Panc1 (cell line): Measurements from ENCODE around the gene FBXL15. TPM values are rescaled to one million over a fixed set of nuclear protein-coding genes. Genes with fewer than 3 reads are reported as not detected.

Experiments used
- ATAC-seq: fragments of 200-7000 bp; cut with Tn5 transposase; 2 replicates; pipeline ENCODE4 v1.9.1; 2020; ENCODE audit warnings: mild to moderate bottlenecking, moderate library complexity
- BruUV-seq: library from RNA; stranded (reverse); fragments of 400-500 nt; replicated peaks from 2 replicates; lab custom pipeline; 2021; lab: Mats Ljungman, UMichigan
- CTCF ChIA-PET: fragments of 300-600 bp; sonication (Branson Sonifier 250); formaldehyde crosslinking; loops from one replicate; lab custom pipeline; 2022; ENCODE audit warnings: antibody characterized with exemption; lab: Charles Lee
- POLR2A ChIA-PET: fragments of 300-600 bp; sonication (Branson Sonifier 250); formaldehyde crosslinking; loops from one replicate; lab custom pipeline; 2022; ENCODE audit warnings: antibody characterized with exemption; lab: Charles Lee
- DNase-seq: peaks from one replicate; pipeline ENCODE4 v3.0.0-alpha.2; 2010; ENCODE audit warnings: low read depth, low spot score
- H3K27ac ChIP-seq: 2 replicates; pipeline ENCODE4 v1.5.1; 2011; ENCODE audit warnings: mild to moderate bottlenecking, low read length, inconsistent platforms
- H3K27me3 ChIP-seq: fragments of 200-500 bp; sonication (Bioruptor generic); 2 replicates; pipeline ENCODE4 v1.6.0; 2014; ENCODE audit warnings: low read length, inconsistent platforms; ENCODE audit not compliant: control insufficient read depth, insufficient read depth
- H3K36me3 ChIP-seq: fragments of 200-500 bp; sonication (Bioruptor generic); 2 replicates; pipeline ENCODE4 v1.5.1; 2014; ENCODE audit warnings: inconsistent platforms, mild to moderate bottlenecking, low read length, moderate library complexity; ENCODE audit not compliant: control insufficient read depth, insufficient read depth
- H3K4me1 ChIP-seq: 2 replicates; pipeline ENCODE4 v1.5.1; 2011; ENCODE audit warnings: inconsistent platforms, mild to moderate bottlenecking, low read length, moderate library complexity; ENCODE audit not compliant: control insufficient read depth, insufficient read depth
- H3K4me3 ChIP-seq, 2 experiments: 2 replicates each; pipeline ENCODE4 v1.5.1; 2011 to 2012; ENCODE audit warnings: low read depth in 2 of 2, low read length in 2 of 2, mild to moderate bottlenecking in 2 of 2, inconsistent platforms in 1 of 2, moderate library complexity in 1 of 2
- H3K9me3 ChIP-seq: fragments of 200-500 bp; sonication (Bioruptor generic); 2 replicates; pipeline ENCODE4 v1.5.1; 2014; ENCODE audit warnings: low read depth, mild to moderate bottlenecking, inconsistent platforms, low read length, moderate library complexity; ENCODE audit not compliant: control insufficient read depth, insufficient read depth
- CTCF ChIP-seq: fragments of 450-650 bp; IDR thresholded peaks from 2 replicates; pipeline ENCODE4 v1.5.1; 2017; ENCODE audit warnings: mild to moderate bottlenecking
- POLR2AphosphoS5 ChIP-seq: IDR thresholded peaks from 2 replicates; pipeline ENCODE4 v1.6.1; 2012; ENCODE audit warnings: mild to moderate bottlenecking, low read depth, low read length, moderate library complexity
- REST ChIP-seq, 2 experiments: IDR thresholded peaks; 2 replicates each; pipeline ENCODE4 v1.6.1; 2011 to 2012; ENCODE audit warnings: low read depth in 2 of 2, control low read depth in 1 of 2, low read length in 1 of 2, mild to moderate bottlenecking in 1 of 2, moderate library complexity in 1 of 2; ENCODE audit not compliant: insufficient read depth in 1 of 2
- SIN3A ChIP-seq: IDR thresholded peaks from 2 replicates; pipeline ENCODE4 v1.6.1; 2012; ENCODE audit warnings: low read depth, mild to moderate bottlenecking, low read length, moderate library complexity, borderline replicate concordance; ENCODE audit not compliant: insufficient read depth
- TCF7L2 ChIP-seq: IDR thresholded peaks from 2 replicates; pipeline ENCODE4 v1.6.1; 2011; ENCODE audit warnings: mild to moderate bottlenecking, low read depth, low read length, inconsistent platforms
- in situ Hi-C: cut with HindIII; loops from 2 replicates; pipeline ENCODE4 v1.10.0; 2016; ENCODE audit warnings: low sequenced_read_pairs, low pct_unique_long_range_greater_than_20kb
- intact Hi-C: fragments of 100-400 bp; cut with micrococcal nuclease; formaldehyde crosslinking; loops from one replicate; pipeline ENCODE4 v1.10.0; 2022; ENCODE audit not compliant: unreplicated experiment
- total RNA-seq: library from RNA; stranded (reverse); gene quantifications from one replicate; pipeline ENCODE4 v1.2.1, GENCODE V29; 2021; ENCODE audit not compliant: unreplicated experiment

Gene FBXL15
- total RNA-seq, 1 experiment from 2014 or later: 7.9 TPM

- H3K9me3 ChIP-seq: no peaks in the 10 kb centered on the region
- BruUV-seq: no TSS peak
- peaks cover 8% of the 10 kb centered on the region for H3K4me1 ChIP-seq
- POLR2A ChIA-PET: interaction anchor here (0.6 to 1.2 kb wide), 3 partner anchors 12 to 29 kb away, joined by 3 to 12 read pairs (median 3); no protein-coding TSS in a partner anchor
- TF ChIP-seq POLR2AphosphoS5 (no peak), SIN3A (no peak), TCF7L2 (no peak), CTCF (no peak), REST (IDR thresholded peaks at IDR 0.05; ENCODE audit: insufficient read depth in 1 of 2, low read depth in 2 of 2, low read length in 1 of 2) (0 out of 4 replicates have a peak, but pooled peaks of 1 of the 2 experiments have one; percentile 36)
- in situ Hi-C loops (no loop called here), intact Hi-C loops (no loop called here)
- H3K4me3 ChIP-seq: peak overlapping the region; percentile 33 to 51
- ATAC-seq (0 out of 2 replicates have a peak, but pooled peaks have one; percentile 11), DNase-seq (no peak)
- CTCF ChIA-PET: interaction anchor here (0.5 to 1.4 kb wide), 2 partner anchors 10 to 32 kb away, joined by 4 to 7 read pairs; partner anchors contain the start of gene FBXL15
- 0 out of 2 replicates have a peak, but pooled peaks cover 2% of the 10 kb centered on the region for H3K27me3 ChIP-seq
- H3K27ac ChIP-seq: peak overlapping the region; percentile 10; the same call in 1 of the 2 replicates
- no peaks in the 10 kb centered on the region; the same call in 1 of the 2 replicates for H3K36me3 ChIP-seq
Measured at GRCh38 chr10:102410429-102411073, 10.1 kb upstream of the FBXL15 start.

GRCh38 chr10:102411341-102412255 is 9.0 kb upstream of the FBXL15 start:
- Histone ChIP-seq H3K36me3 (no peaks in the 10 kb centered on the region; the same call in 1 of the 2 replicates), H3K27ac (no peak overlapping the region), H3K4me3 (no peak overlapping the region), H3K4me1 (peaks cover 8% of the 10 kb centered on the region), H3K9me3 (no peaks in the 10 kb centered on the region), H3K27me3 (0 out of 2 replicates have a peak, but pooled peaks cover 2% of the 10 kb centered on the region)
- intact Hi-C loops (no loop called here), in situ Hi-C loops (no loop called here)
- no TSS peak for BruUV-seq
- POLR2A ChIA-PET: interaction anchor here (1.2 kb wide), 1 partner anchor 11 kb away, joined by 3 read pairs; no protein-coding TSS in a partner anchor
- ATAC-seq (no peak), DNase-seq (no peak)
- CTCF ChIA-PET: no interaction called here
- TF ChIP-seq SIN3A: no peak
- no peak for TF ChIP-seq REST (IDR thresholded peaks at IDR 0.05; ENCODE audit: insufficient read depth in 1 of 2, low read depth in 2 of 2, low read length in 1 of 2)
- no peak for TF ChIP-seq TCF7L2
- no peak for TF ChIP-seq CTCF
- no peak for TF ChIP-seq POLR2AphosphoS5
